Bone marrow (tissue), 2 donors: ENCODE results near the gene SERGEF.

Experiments
- DNase-seq, 2 donors: peaks; one replicate each; lab custom pipeline; 2025; lab: John Stamatoyannopoulos, UW

Gene SERGEF

DNA sequence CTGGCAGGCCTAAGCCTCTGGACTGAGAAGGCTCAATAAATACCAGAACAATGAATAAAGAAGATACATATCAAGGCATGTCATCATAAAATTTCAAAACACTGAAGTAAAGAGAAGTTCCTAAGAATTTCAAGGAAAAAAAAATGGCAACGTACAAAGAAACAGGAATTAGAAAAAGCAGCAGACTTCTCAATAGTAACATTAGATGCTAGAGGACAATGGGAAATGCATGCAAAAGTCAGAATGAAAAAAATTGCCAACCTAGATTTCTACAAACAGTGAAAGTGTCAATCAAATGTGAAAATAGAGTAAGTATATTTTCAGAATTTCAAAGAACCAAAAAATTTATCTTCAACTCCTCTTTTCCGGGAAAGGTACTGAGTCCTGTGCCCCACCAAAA, 153.3 kb downstream of the SERGEF start:
- DNase-seq: no peak

GRCh38 chr11:17855531-17856290, 157.1 kb downstream of the SERGEF start:
- DNase-seq: no peak

GRCh38 chr11:17853280-17853679, 159.6 kb downstream of the SERGEF start:
- no peak for DNase-seq

DNA sequence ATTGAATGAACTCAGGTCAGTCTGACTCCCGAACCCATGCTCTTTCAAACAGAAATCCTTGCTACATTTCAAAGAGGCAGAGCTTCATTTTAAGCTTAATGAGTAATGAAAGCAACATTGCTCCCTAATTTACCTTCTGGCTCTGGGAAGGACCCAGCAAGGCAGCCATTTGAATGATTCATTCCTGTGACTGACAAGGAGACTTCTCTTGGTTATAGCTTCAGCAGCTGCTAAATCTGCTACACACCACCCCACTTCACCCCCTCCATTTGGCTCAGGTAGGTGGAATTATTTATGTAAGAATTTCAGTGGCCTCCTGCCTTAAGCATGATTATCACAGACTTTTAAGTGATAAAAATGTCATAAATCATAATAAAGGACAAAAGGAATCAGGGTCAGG, 160.6 kb downstream of the SERGEF start:
- no peak for DNase-seq

DNA sequence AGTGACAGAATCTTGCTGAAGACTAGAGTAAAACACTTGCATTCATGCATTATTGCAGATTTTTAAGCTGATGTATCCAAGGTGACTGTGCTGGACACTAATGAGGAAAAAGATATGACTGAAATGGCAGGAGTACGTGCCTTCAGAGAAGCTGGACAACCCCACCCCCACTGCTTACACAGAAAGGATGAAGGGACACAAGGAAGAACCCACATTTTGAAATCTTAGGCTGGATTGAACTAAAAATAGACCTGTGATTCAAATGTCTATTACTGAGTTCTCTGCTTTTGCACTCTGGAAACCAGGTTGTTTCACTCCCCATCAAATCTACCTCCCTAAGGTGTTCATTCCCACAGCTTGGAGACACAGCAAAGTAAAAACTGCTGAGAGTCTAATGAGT, 161.2 kb downstream of the SERGEF start:
- DNase-seq: no peak

- DNase-seq: no peak
These were observed 162.5 kb downstream of the SERGEF start for GRCh38 chr11:17850336-17850735.

GRCh38 chr11:17848715-17849114, 164.1 kb downstream of the SERGEF start:
- no peak for DNase-seq

DNA sequence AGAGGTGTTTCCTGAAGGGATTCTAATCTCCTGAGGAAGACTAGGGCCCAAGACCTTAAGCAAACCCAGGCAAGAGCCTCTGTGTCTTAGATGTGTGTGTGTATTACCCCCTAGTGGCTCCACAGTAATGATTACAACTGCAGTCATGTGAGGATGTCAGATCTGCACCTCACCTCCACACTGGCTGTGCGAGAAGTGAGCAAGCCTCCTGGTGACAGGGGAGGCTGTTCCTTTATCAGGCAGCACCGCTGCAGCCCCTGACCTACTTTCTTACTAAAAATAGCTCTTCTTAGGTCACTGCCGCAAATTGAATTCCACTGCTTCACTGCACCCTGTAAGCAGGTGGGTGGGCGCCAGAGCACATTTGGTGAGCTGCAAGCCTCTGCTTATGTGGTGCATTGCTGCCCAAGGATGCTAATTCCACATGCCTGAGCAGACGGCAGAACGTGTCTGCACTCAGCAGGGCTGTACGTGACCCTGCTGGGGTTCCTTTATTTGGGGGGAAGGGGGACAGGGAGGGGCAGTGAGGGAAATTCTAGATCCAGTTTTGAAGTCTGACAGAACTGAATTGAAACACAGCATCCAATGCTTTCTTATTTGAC, 165.9 kb downstream of the SERGEF start:
- DNase-seq: no peak

DNA sequence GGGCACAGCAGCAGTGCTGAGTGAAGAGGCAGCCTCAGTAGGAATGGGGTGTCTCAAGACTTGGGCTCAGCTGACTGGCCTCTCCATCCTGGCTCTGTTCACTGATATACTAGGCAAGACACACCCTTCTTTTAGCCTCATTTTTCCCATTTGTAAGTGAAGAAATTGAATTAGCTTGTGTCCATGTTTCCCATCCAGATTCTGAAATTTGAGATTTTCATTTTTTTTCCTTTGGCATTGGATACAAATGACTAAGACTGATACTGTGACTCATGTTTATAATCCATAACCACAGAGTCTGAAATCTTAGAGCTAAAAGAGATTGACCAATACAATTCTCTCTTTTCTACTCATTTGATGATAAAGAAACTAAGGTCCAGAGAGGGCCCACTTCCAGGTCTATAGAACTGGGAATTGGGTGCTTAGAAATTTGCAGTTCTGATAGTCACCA, 167.4 kb downstream of the SERGEF start:
- no peak for DNase-seq

DNA sequence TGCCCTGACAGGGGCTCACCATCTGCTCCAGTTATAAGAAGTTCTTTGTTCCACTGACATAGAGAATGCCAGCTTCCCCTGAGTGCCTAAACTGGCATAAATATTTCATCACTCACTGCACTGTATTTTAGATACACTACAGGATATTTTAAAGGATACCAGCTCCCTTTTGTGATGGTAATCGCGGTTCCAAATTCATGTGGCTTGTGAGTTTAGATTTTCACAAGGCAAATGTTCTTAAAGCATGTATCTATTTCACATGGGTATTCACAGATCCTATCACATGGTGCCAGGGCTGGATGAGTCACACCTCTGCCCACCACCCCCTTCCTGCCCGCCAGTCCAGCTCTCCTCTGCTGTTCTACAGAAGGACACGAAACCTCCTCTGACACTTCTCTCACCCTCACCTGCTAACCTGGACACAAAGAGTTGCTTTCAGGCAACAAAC, 172.7 kb downstream of the SERGEF start:
- no peak for DNase-seq

DNA sequence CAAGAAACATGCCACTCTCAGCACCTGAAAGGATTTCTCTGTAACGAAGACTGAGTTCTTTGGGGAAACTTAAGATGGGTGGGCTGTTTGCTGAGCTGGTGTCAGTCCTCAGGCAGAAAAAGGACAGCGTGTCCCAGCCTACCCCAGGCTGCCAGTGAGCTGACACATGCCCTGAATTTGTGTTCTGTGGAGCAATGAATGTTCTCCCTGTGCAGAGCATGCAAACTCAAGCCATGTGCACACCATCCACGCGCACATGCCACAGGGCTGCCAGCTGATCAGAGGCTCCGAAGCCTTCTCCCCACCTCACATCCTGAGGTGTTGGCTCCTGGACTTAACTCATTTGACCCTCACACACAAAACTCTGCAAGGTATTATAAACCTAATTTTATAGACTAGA, 173.4 kb downstream of the SERGEF start:
- DNase-seq: no peak

DNA sequence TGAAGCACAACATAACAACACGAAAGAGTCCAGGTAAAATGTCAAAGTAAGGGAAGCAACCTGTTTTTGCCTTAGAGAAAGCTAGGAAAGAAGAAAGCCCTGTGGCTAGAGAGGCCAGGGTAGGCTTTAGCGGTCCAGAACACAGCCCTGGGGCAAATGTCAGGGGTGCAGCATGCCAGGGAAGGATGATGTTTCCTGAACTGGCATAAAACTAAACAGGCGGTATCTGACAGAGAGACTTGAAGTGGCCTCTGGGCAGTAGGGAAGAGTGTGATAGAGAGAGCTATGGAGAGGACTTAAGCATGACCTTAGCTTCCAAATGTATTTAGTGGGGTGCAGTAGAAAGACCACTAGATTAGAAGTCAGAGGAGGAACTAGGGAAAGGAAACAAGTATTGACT, 174.7 kb downstream of the SERGEF start:
- no peak for DNase-seq

DNA sequence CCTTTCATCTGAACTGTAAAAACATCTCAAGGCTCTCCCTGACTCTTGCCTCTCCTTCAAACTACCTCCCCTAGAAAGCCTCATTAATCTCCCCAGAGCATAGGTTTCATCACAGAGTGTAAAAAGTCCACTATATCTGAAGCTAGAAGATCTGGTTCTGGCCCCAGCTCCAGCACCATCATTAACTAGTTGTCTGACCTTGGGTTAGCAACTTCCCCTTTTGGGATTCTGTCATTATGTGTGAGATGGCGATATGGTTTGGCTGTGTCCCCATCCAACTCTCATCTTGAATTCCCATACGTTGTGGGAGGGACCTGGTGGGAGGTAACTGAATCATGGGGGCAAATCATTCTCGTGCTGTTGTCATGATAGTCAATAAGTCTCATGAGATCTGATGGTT, 181.0 kb downstream of the SERGEF start:
- no peak for DNase-seq

GRCh38 chr11:17831228-17831627, 181.6 kb downstream of the SERGEF start:
- DNase-seq: no peak

DNA sequence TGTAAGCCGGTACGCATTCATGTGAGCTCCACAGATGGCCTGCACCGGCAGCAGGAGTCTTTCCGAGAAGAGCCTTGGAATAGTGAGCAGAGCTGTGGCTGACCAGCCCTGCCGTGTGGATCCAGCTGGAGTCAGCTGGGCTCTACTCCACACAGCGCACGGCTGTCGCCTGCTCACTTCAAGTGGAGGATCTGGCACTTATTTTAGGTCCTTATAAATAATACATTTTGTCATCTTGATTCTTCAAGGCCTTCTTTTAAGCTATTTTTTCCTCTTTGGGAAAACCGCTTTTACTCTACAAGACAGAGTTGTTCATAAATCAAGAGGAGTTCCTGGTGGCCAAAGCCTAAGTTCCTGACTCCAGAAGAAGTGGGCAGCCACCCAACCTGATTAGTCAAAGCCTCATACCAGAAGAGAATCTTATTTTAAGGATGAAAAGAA, 184.5 kb downstream of the SERGEF start:
- DNase-seq: no peak

GRCh38 chr11:17827006-17827405, 185.8 kb downstream of the SERGEF start:
- no peak for DNase-seq

GRCh38 chr11:17822401-17822781, 190.5 kb downstream of the SERGEF start:
- no peak for DNase-seq

- DNase-seq: no peak
These were observed 191.0 kb downstream of the SERGEF start for GRCh38 chr11:17821648-17822400.

DNA sequence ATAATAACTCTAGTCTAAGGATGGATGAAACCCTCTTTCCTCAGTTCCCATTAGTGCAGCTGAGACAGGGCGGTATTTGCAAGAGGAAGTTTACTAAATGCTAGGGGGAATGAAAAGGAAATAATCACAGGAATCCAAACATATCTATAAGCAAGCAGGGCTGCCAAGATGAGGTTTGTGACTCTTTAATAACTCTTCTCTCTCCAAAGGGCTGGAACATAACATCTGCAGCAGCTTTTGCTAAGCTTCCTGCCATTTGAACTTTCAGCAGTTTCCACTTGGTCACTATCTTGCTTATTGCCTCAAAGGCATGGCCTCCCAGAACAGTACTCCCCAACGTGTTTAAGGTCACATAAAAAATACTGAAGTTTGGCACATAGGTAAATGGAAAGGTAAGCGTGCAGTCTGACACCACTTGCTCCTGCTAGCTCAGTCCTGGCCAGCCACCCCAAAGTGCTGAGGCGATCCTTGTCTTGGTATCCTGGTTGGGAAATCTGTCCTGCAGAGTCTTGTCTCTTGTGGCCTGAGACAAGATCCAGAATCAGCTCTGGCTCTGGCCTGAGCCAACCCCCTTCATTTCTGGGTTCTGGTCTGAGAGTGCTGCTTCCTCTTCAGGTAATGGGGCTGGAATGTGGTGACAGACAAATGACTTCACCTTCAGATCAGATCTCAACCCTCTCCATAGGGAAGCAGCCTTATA, 196.5 kb downstream of the SERGEF start:
- no peak for DNase-seq

DNA sequence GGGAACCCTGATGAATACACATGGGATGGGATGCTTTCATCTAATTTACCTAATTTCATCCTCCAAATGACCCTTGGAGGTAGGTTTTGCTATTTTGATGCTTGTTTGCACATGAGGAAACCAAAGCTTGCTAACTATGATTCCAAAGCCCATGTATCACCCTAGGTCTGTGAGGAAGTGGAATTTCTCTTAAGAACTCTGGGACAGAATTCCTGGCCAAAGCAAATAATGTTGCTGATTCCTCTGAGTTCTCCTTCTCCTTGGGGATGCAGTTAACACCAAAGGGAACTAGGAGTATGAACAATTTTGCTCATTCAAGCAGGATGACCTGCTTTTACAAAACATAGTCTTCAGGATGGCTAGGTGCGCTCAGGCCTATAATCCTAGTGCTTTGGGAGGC, 198.3 kb downstream of the SERGEF start:
- DNase-seq: no peak

GRCh38 chr11:17813391-17814059, 199.3 kb downstream of the SERGEF start:
- no peak for DNase-seq

DNA sequence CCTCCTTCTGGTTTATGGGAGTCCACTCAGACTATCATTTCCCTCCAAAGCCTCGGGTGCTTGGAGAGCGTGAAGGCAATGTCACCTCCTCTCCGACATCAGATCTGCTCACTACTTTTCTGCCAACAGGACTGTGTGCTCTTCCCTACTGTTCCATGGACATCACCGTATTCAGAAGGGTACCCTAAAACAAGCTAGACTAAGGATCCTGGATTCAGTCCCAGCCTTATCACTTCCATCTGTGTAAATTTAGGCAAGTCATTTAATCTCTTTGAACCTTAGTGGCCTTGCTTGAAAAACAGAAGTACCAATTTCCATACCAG, 200.0 kb downstream of the SERGEF start:
- DNase-seq: no peak
